H9 (cell line): ENCODE data around the gene SSUH2. TPM values are rescaled to one million over a fixed set of nuclear protein-coding genes. Genes with fewer than 3 reads are reported as not detected.

Experiments used
- DNase-seq: peaks from one replicate; pipeline ENCODE4 v3.0.0-alpha.2; 2017
- H2AFZ ChIP-seq: one replicate; pipeline ENCODE4 v1.6.1; 2013; ENCODE audit warnings: mild to moderate bottlenecking, low read length, control low read depth, moderate library complexity
- H2AK5ac ChIP-seq: 2 replicates; pipeline ENCODE4 v1.6.1; 2013; ENCODE audit warnings: low read length, control low read depth, mixed read lengths; ENCODE audit not compliant: insufficient read length
- H2BK120ac ChIP-seq: one replicate; pipeline ENCODE4 v1.6.1; 2013; ENCODE audit warnings: low read depth, mild to moderate bottlenecking, low read length, control low read depth, inconsistent platforms; ENCODE audit not compliant: poor library complexity, severe bottlenecking
- H2BK12ac ChIP-seq: 2 replicates; pipeline ENCODE4 v1.6.1; 2013; ENCODE audit warnings: low read length, control low read depth, mixed read lengths, low read depth; ENCODE audit not compliant: insufficient read length
- H2BK15ac ChIP-seq: 2 replicates; pipeline ENCODE4 v1.6.1; 2013; ENCODE audit warnings: low read depth, low read length, control low read depth
- H2BK20ac ChIP-seq: one replicate; pipeline ENCODE4 v1.6.1; 2013; ENCODE audit warnings: low read depth, mild to moderate bottlenecking, low read length, control low read depth, inconsistent platforms; ENCODE audit not compliant: poor library complexity, severe bottlenecking
- H2BK5ac ChIP-seq: 2 replicates; pipeline ENCODE4 v1.6.1; 2013; ENCODE audit warnings: low read length, control low read depth, mixed read lengths; ENCODE audit not compliant: insufficient read length
- H3K14ac ChIP-seq: 2 replicates; pipeline ENCODE4 v1.6.1; 2013; ENCODE audit warnings: low read length, control low read depth; ENCODE audit not compliant: insufficient read depth
- H3K18ac ChIP-seq: 2 replicates; pipeline ENCODE4 v1.6.1; 2013; ENCODE audit warnings: low read depth, mild to moderate bottlenecking, mixed read lengths, low read length, control low read depth; ENCODE audit not compliant: insufficient read length
- H3K23ac ChIP-seq: 2 replicates; pipeline ENCODE4 v1.6.1; 2013; ENCODE audit warnings: low read length, control low read depth, mixed read lengths, low read depth; ENCODE audit not compliant: insufficient read length
- H3K23me2 ChIP-seq: 2 replicates; pipeline ENCODE4 v1.6.1; 2013; ENCODE audit warnings: low read depth, mild to moderate bottlenecking, mixed read lengths, low read length, control low read depth; ENCODE audit not compliant: insufficient read length, poor library complexity, severe bottlenecking
- H3K27ac ChIP-seq: 2 replicates; pipeline ENCODE4 v1.5.1; 2013; ENCODE audit warnings: low read length, control low read depth, mixed read lengths, low read depth; ENCODE audit not compliant: insufficient read length
- H3K27me3 ChIP-seq: 2 replicates; pipeline ENCODE4 v1.6.1; 2013; ENCODE audit warnings: low read length, control low read depth, inconsistent platforms; ENCODE audit not compliant: insufficient read depth
- H3K4ac ChIP-seq: 2 replicates; pipeline ENCODE4 v1.6.1; 2013; ENCODE audit warnings: low read depth, mild to moderate bottlenecking, control low read depth, inconsistent platforms, low read length, moderate library complexity
- H3K4me1 ChIP-seq: 2 replicates; pipeline ENCODE4 v1.6.1; 2013; ENCODE audit warnings: low read length, control low read depth, inconsistent platforms; ENCODE audit not compliant: insufficient read depth
- H3K4me2 ChIP-seq: 2 replicates; pipeline ENCODE4 v1.6.1; 2013; ENCODE audit warnings: low read length, control low read depth, mixed read lengths; ENCODE audit not compliant: insufficient read length, insufficient read depth
- H3K56ac ChIP-seq: 2 replicates; pipeline ENCODE4 v1.6.1; 2013; ENCODE audit warnings: low read depth, mild to moderate bottlenecking, mixed read lengths, low read length, control low read depth; ENCODE audit not compliant: insufficient read length
- H3K79me1 ChIP-seq: 2 replicates; pipeline ENCODE4 v1.6.1; 2013; ENCODE audit warnings: low read depth, mild to moderate bottlenecking, moderate library complexity, low read length, control low read depth, inconsistent platforms; ENCODE audit not compliant: insufficient read depth, poor library complexity, severe bottlenecking
- H3K79me2 ChIP-seq: 2 replicates; pipeline ENCODE4 v1.6.1; 2013; ENCODE audit warnings: low read length, control low read depth, inconsistent platforms; ENCODE audit not compliant: insufficient read depth
- H3K9ac ChIP-seq: 2 replicates; pipeline ENCODE4 v1.6.1; 2013; ENCODE audit warnings: low read length, control low read depth, mixed read lengths; ENCODE audit not compliant: insufficient read length; ENCODE audit errors: extremely low read depth
- H3K9me3 ChIP-seq: one replicate; pipeline ENCODE4 v1.6.1; 2013; ENCODE audit warnings: low read depth, low read length, inconsistent platforms; ENCODE audit not compliant: control insufficient read depth
- H3T11ph ChIP-seq: one replicate; pipeline ENCODE4 v1.6.1; 2013; ENCODE audit warnings: mild to moderate bottlenecking, low read length, control low read depth, inconsistent platforms
- H4K20me1 ChIP-seq: one replicate; pipeline ENCODE4 v1.6.1; 2013; ENCODE audit not compliant: control insufficient read depth, insufficient read length, insufficient read depth
- H4K5ac ChIP-seq: 2 replicates; pipeline ENCODE4 v1.6.1; 2013; ENCODE audit warnings: low read depth, mild to moderate bottlenecking, mixed read lengths, low read length, control low read depth; ENCODE audit not compliant: insufficient read length
- H4K8ac ChIP-seq: replicated peaks from 2 replicates; pipeline ENCODE4 v1.6.1; 2013; ENCODE audit warnings: low read length, control low read depth, mixed read lengths, low read depth; ENCODE audit not compliant: insufficient read length
- H4K91ac ChIP-seq: 2 replicates; pipeline ENCODE4 v1.6.1; 2013; ENCODE audit warnings: low read depth, mild to moderate bottlenecking, moderate library complexity, mixed read lengths, low read length, control low read depth; ENCODE audit not compliant: insufficient read length
- H3K27ac Mint-ChIP-seq, 3 experiments: 2 replicates in 2 of 3; 3 replicates in 1 of 3; pipeline ENCODE4 v1.8.0; 2020 to 2021; ENCODE audit warnings: mixed read lengths in 3 of 3, mild to moderate bottlenecking in 1 of 3, moderate library complexity in 1 of 3
- H3K27me3 Mint-ChIP-seq: 2 replicates; pipeline ENCODE4 v1.8.0; 2021; ENCODE audit warnings: low read depth, mild to moderate bottlenecking, moderate library complexity, mixed read lengths
- H3K36me3 Mint-ChIP-seq, 3 experiments: 2 replicates in 2 of 3; 3 replicates in 1 of 3; pipeline ENCODE4 v1.8.0; 2020 to 2021; ENCODE audit warnings: low read depth in 3 of 3, mixed read lengths in 3 of 3; ENCODE audit not compliant: insufficient read depth in 1 of 3
- H3K4me1 Mint-ChIP-seq, 2 experiments: 2 replicates each; pipeline ENCODE4 v1.8.0; 2020; ENCODE audit warnings: mixed read lengths in 2 of 2
- H3K4me3 Mint-ChIP-seq, 2 experiments: 2 replicates in 1 of 2; 3 replicates in 1 of 2; pipeline ENCODE4 v1.8.0; 2020 to 2021; ENCODE audit warnings: mild to moderate bottlenecking in 2 of 2, mixed read lengths in 2 of 2, moderate library complexity in 1 of 2
- H3K9me3 Mint-ChIP-seq, 2 experiments: 2 replicates in 1 of 2; 3 replicates in 1 of 2; pipeline ENCODE4 v1.8.0; 2020; ENCODE audit warnings: mild to moderate bottlenecking in 2 of 2, mixed read lengths in 2 of 2, moderate library complexity in 1 of 2
- WGBS: extraction: QIAGEN DNeasy Blood & Tissue Kit; methylation state at CpG from one replicate; pipeline ENCODE4 v1.1.7; 2013; ENCODE audit warnings: missing lambda C conversion rate, low lambda C conversion rate, mixed read lengths; ENCODE audit not compliant: insufficient read length; ENCODE audit errors: extremely low coverage; 5-methylcytosine and 5-hydroxymethylcytosine counted together
- total RNA-seq: library from RNA; stranded (reverse); gene quantifications from 2 replicates; pipeline ENCODE4 v1.2.1, GENCODE V29; 2021
- TF ChIP-seq, protein P1 (sequence below): fragments of 200-600 bp; sonication (generic); conservative IDR thresholded peaks from 3 replicates; pipeline ENCODE4 v1.8.0; 2021; ENCODE audit warnings: antibody characterized with exemption, mild to moderate bottlenecking

SSUH2 gene
- total RNA-seq, 1 experiment from 2014 or later, result 0.61 TPM

DNA sequence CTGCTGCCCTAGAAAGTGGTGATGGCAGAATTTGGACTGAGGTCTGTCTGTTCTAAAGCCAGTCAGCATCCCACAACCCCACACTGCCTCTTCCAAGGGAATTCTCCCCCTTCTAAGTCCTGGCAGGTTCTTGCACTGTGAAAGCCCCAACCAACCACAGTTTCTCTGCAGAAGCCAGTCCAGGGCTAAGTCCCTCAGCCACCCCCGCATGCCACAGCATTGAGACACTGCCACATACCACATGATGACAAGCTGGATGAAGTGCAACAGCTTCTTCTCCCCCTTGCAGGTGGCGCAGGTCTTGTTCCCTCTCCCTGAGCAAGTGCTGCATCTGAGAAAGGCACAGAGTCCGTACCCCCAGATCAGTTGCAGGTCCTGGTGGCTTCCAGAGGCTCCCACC lies 18.6 kb downstream of the SSUH2 start:
- H2BK5ac ChIP-seq, result no peak overlapping the region
- no peak overlapping the region for H4K5ac ChIP-seq
- Mint-ChIP-seq H3K27me3 (peaks cover 2% of the 10 kb centered on the region), H3K4me3 (no peak overlapping the region), H3K9me3 (no peaks in the 10 kb centered on the region), H3K36me3 (no peaks in the 10 kb centered on the region), H3K4me1 (peaks cover 14 to 15% of the 10 kb centered on the region in 2 experiments), H3K27ac (no peak overlapping the region)
- no peaks in the 10 kb centered on the region for H4K20me1 ChIP-seq
- no peaks in the 10 kb centered on the region for H3K27me3 ChIP-seq
- H4K91ac ChIP-seq, result no peak overlapping the region
- no peaks in the 10 kb centered on the region for H3K79me2 ChIP-seq
- no peak overlapping the region for H3K4me2 ChIP-seq
- H2BK12ac ChIP-seq, result no peak overlapping the region
- DNase-seq, result no peak
- H2BK20ac ChIP-seq, result no peak overlapping the region
- WGBS, result no CpG with 5 or more reads among the region's 3 CpGs
- H2BK120ac ChIP-seq, result no peak overlapping the region
- H3K23ac ChIP-seq, result no peak overlapping the region
- H3K14ac ChIP-seq, result no peak overlapping the region
- H2BK15ac ChIP-seq, result no peak overlapping the region
- TF ChIP-seq, protein P1, sequence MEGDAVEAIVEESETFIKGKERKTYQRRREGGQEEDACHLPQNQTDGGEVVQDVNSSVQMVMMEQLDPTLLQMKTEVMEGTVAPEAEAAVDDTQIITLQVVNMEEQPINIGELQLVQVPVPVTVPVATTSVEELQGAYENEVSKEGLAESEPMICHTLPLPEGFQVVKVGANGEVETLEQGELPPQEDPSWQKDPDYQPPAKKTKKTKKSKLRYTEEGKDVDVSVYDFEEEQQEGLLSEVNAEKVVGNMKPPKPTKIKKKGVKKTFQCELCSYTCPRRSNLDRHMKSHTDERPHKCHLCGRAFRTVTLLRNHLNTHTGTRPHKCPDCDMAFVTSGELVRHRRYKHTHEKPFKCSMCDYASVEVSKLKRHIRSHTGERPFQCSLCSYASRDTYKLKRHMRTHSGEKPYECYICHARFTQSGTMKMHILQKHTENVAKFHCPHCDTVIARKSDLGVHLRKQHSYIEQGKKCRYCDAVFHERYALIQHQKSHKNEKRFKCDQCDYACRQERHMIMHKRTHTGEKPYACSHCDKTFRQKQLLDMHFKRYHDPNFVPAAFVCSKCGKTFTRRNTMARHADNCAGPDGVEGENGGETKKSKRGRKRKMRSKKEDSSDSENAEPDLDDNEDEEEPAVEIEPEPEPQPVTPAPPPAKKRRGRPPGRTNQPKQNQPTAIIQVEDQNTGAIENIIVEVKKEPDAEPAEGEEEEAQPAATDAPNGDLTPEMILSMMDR, result no peak
- H3K27ac ChIP-seq, result no peak overlapping the region
- H3K18ac ChIP-seq, result no peak overlapping the region
- no peak overlapping the region for H2AFZ ChIP-seq
- H2AK5ac ChIP-seq, result no peak overlapping the region
- no peak overlapping the region for H3K9ac ChIP-seq
- H3T11ph ChIP-seq, result no peak overlapping the region
- no peaks in the 10 kb centered on the region; the same call in 1 of the 2 replicates for H3K4me1 ChIP-seq
- H3K56ac ChIP-seq, result no peak overlapping the region
- no peak overlapping the region for H4K8ac ChIP-seq
- no peaks in the 10 kb centered on the region for H3K9me3 ChIP-seq
- H3K4ac ChIP-seq, result no peak overlapping the region
- no peaks in the 10 kb centered on the region for H3K23me2 ChIP-seq
- no peaks in the 10 kb centered on the region for H3K79me1 ChIP-seq
